ENCODE results near the gene UBIAD1.

The UBIAD1 gene

GRCh38 chr1:11314959-11315358, 42.0 kb downstream of the UBIAD1 start:
- DNase-seq, result no peak

- no peak for DNase-seq
Measured at GRCh38 chr1:11316701-11317100, 43.7 kb downstream of the UBIAD1 start.

- DNase-seq, result no peak
Measured at GRCh38 chr1:11318982-11319381, 46.0 kb downstream of the UBIAD1 start.

GRCh38 chr1:11320153-11320936, 47.3 kb downstream of the UBIAD1 start:
- peak; percentile 17 for DNase-seq

- DNase-seq, result peak; percentile 35
Measured at GRCh38 chr1:11321656-11322491, 48.9 kb downstream of the UBIAD1 start.

GRCh38 chr1:11324567-11325165, 51.7 kb downstream of the UBIAD1 start:
- DNase-seq, result peak; percentile 15

- DNase-seq, result no peak
Measured at GRCh38 chr1:11326070-11326469, 53.1 kb downstream of the UBIAD1 start.

- no peak for DNase-seq
Measured at GRCh38 chr1:11328444-11328843, 55.4 kb downstream of the UBIAD1 start.

GRCh38 chr1:11330411-11330810, 57.4 kb downstream of the UBIAD1 start:
- no peak for DNase-seq

GRCh38 chr1:11331036-11331944, 58.3 kb downstream of the UBIAD1 start:
- no peak for DNase-seq

GRCh38 chr1:11331945-11332546, 59.0 kb downstream of the UBIAD1 start:
- no peak for DNase-seq

GRCh38 chr1:11333631-11334030, 60.6 kb downstream of the UBIAD1 start:
- no peak for DNase-seq

- DNase-seq, result no peak
Measured at GRCh38 chr1:11334261-11334804, 61.3 kb downstream of the UBIAD1 start.

- no peak for DNase-seq
Measured at GRCh38 chr1:11334821-11335220, 61.8 kb downstream of the UBIAD1 start.

- DNase-seq, result no peak
Measured at GRCh38 chr1:11335417-11336056, 62.5 kb downstream of the UBIAD1 start.

- peak; percentile 68 for DNase-seq
Measured at GRCh38 chr1:11337580-11338073, 64.6 kb downstream of the UBIAD1 start.

All from NCI-H1092 (cell line).